Activated CD4-positive, alpha-beta T cell treated with anti-CD3 and anti-CD28 coated beads for 36 hours (primary cell): Measurements from ENCODE around the gene TANK. TPM values are rescaled to one million over a fixed set of nuclear protein-coding genes. Genes with fewer than 3 reads are reported as not detected.
"Not testable (repeated sequence)": the region's sequence is repeated elsewhere in the genome, so short reads cannot be mapped to it uniquely, and the experiment has no call there.

Experiments
- ATAC-seq: fragments of 200-7000 bp; cut with Tn5 transposase; one replicate; pipeline ENCODE4 v1.10.0; 2021; ENCODE audit warnings: mild to moderate bottlenecking, moderate library complexity
- CTCF ChIA-PET: fragments of 350-600 bp; sonication (Branson Sonifier 250); formaldehyde crosslinking; loops from one replicate; lab custom pipeline; 2021; ENCODE audit warnings: antibody characterized with exemption; lab: Charles Lee
- POLR2A ChIA-PET: fragments of 350-600 bp; sonication (Branson Sonifier 250); formaldehyde crosslinking; loops from one replicate; lab custom pipeline; 2021; ENCODE audit warnings: antibody characterized with exemption, inconsistent platforms; lab: Charles Lee
- DNase-seq: peaks from one replicate; pipeline ENCODE4 v3.0.0-alpha.2; 2020
- H3K27ac Mint-ChIP-seq: one replicate; pipeline ENCODE4 v1.8.0; 2021; ENCODE audit warnings: mixed read lengths
- H3K27me3 Mint-ChIP-seq: one replicate; pipeline ENCODE4 v1.8.0; 2021; ENCODE audit warnings: mixed read lengths
- H3K36me3 Mint-ChIP-seq: one replicate; pipeline ENCODE4 v1.8.0; 2021; ENCODE audit warnings: low read depth, mixed read lengths
- H3K4me1 Mint-ChIP-seq: one replicate; pipeline ENCODE4 v1.8.0; 2021; ENCODE audit warnings: mixed read lengths
- H3K4me3 Mint-ChIP-seq: one replicate; pipeline ENCODE4 v1.8.0; 2021; ENCODE audit warnings: mild to moderate bottlenecking, moderate library complexity, mixed read lengths
- H3K9me3 Mint-ChIP-seq: one replicate; pipeline ENCODE4 v1.8.0; 2021; ENCODE audit warnings: low read depth, mixed read lengths
- intact Hi-C, 2 experiments: fragments of 100-400 bp; cut with DNase I in 1 of 2; cut with micrococcal nuclease in 1 of 2; formaldehyde crosslinking; loops; one replicate each; pipeline versions ENCODE4 v1.14.2 to v1.15.1; 2022 to 2024; cut with DNase I, micrococcal nuclease
- total RNA-seq, 2 experiments: library from RNA; stranded (reverse); gene quantifications; one replicate each; pipeline ENCODE4 v1.2.3, GENCODE V29; 2021

TANK gene
- total RNA-seq, 2 experiments from 2014 or later = 54.6 to 59.7 TPM

GRCh38 chr2:161166538-161167409 lies 6.5 kb downstream of the TANK start:
- H3K4me3 Mint-ChIP-seq = peak overlapping the region; percentile 54
- H3K4me1 Mint-ChIP-seq = peaks cover 91% of the 10 kb centered on the region
- DNase-seq (peak; percentile 83), ATAC-seq (peak; percentile 89)
- H3K27me3 Mint-ChIP-seq = no peaks in the 10 kb centered on the region
- ChIA-PET CTCF (interaction anchor here (0.7 to 1.1 kb wide), 5 partner anchors 23 to 110 kb away, joined by 3 read pairs; no protein-coding TSS in a partner anchor), POLR2A (interaction anchor here (0.6 to 1.3 kb wide), 2 partner anchors 30 to 869 kb away, joined by 4 read pairs; no protein-coding TSS in a partner anchor)
- intact Hi-C loops = loop anchor here (1.0 to 10.0 kb wide), 11 partner anchors 27 to 1882 kb away; partner anchors contain the start of genes LY75 (in 2 of the 2), RBMS1 (in 2 of the 2) and WDSUB1 (in 1 of the 2)
- peak overlapping the region; percentile 85 for H3K27ac Mint-ChIP-seq
- peaks cover 47% of the 10 kb centered on the region for H3K36me3 Mint-ChIP-seq
- no peaks in the 10 kb centered on the region for H3K9me3 Mint-ChIP-seq

GRCh38 chr2:161169335-161169734 lies 9.1 kb downstream of the TANK start:
- Mint-ChIP-seq H3K27me3 (no peaks in the 10 kb centered on the region), H3K27ac (no peak overlapping the region), H3K4me1 (peaks cover 89% of the 10 kb centered on the region), H3K36me3 (peaks cover 49% of the 10 kb centered on the region), H3K9me3 (peaks cover 2% of the 10 kb centered on the region), H3K4me3 (no peak overlapping the region)
- ChIA-PET POLR2A (interaction anchor here (0.6 kb wide), 1 partner anchor 45 kb away, joined by 13 read pairs; no protein-coding TSS in a partner anchor), CTCF (interaction anchor here (1.0 to 1.3 kb wide), 2 partner anchors 32 to 74 kb away, joined by 3 read pairs; no protein-coding TSS in a partner anchor)
- intact Hi-C loops = loop anchor here (5.0 to 10.0 kb wide), 8 partner anchors 675 to 1885 kb away; partner anchors contain the start of genes LY75 (in 2 of the 2), RBMS1 (in 2 of the 2) and WDSUB1 (in 1 of the 2)
- no peak for DNase-seq
- no peak for ATAC-seq

GRCh38 chr2:161170377-161170776 lies 10.1 kb downstream of the TANK start:
- DNase-seq = no peak
- H3K27ac Mint-ChIP-seq = no peak overlapping the region
- ChIA-PET CTCF (no interaction called here), POLR2A (no interaction called here)
- no peak overlapping the region for H3K4me3 Mint-ChIP-seq
- no peaks in the 10 kb centered on the region for H3K27me3 Mint-ChIP-seq
- no peak for ATAC-seq
- peaks cover 2% of the 10 kb centered on the region for H3K9me3 Mint-ChIP-seq
- intact Hi-C loops = loop anchor here in 1 of 2 experiments (5.0 kb wide), 1 partner anchor 33 kb away; no protein-coding TSS in a partner anchor
- peaks cover 53% of the 10 kb centered on the region for H3K36me3 Mint-ChIP-seq
- H3K4me1 Mint-ChIP-seq = peaks cover 86% of the 10 kb centered on the region

GRCh38 chr2:161170958-161171932 lies 11.0 kb downstream of the TANK start:
- Mint-ChIP-seq H3K4me3 (no peak overlapping the region), H3K27me3 (no peaks in the 10 kb centered on the region), H3K4me1 (peaks cover 81% of the 10 kb centered on the region), H3K27ac (peak overlapping the region; percentile 51), H3K9me3 (peaks cover 2% of the 10 kb centered on the region), H3K36me3 (peaks cover 55% of the 10 kb centered on the region)
- CTCF ChIA-PET = interaction anchor here (0.9 to 1.0 kb wide), 2 partner anchors 64 to 102 kb away, joined by 3 to 4 read pairs; no protein-coding TSS in a partner anchor
- POLR2A ChIA-PET = no interaction called here
- DNase-seq (no peak), ATAC-seq (no peak)
- intact Hi-C loops = loop anchor here in 1 of 2 experiments (5.0 kb wide), 1 partner anchor 34 kb away; no protein-coding TSS in a partner anchor

- ATAC-seq (peak; percentile 87), DNase-seq (no peak)
- Mint-ChIP-seq H3K4me1 (peaks cover 71% of the 10 kb centered on the region), H3K9me3 (peaks cover 8% of the 10 kb centered on the region), H3K27me3 (no peaks in the 10 kb centered on the region), H3K27ac (peak overlapping the region; percentile 49), H3K36me3 (peaks cover 57% of the 10 kb centered on the region), H3K4me3 (no peak overlapping the region)
- ChIA-PET POLR2A (interaction anchor here (0.7 kb wide), 1 partner anchor 36 kb away, joined by 3 read pairs; no protein-coding TSS in a partner anchor), CTCF (no interaction called here)
- intact Hi-C loops = loop anchor here in 1 of 2 experiments (5.0 kb wide), 1 partner anchor 36 kb away; no protein-coding TSS in a partner anchor
Observed at GRCh38 chr2:161172901-161173540, 12.8 kb downstream of the TANK start.

GRCh38 chr2:161173541-161174194 lies 13.4 kb downstream of the TANK start:
- CTCF ChIA-PET = no interaction called here
- POLR2A ChIA-PET = interaction anchor here (0.7 kb wide), 1 partner anchor 37 kb away, joined by 3 read pairs; no protein-coding TSS in a partner anchor
- peaks cover 8% of the 10 kb centered on the region for H3K9me3 Mint-ChIP-seq
- peak overlapping the region; percentile 49 for H3K27ac Mint-ChIP-seq
- no peak overlapping the region for H3K4me3 Mint-ChIP-seq
- peaks cover 72% of the 10 kb centered on the region for H3K4me1 Mint-ChIP-seq
- ATAC-seq (no peak), DNase-seq (no peak)
- no peaks in the 10 kb centered on the region for H3K27me3 Mint-ChIP-seq
- peaks cover 60% of the 10 kb centered on the region for H3K36me3 Mint-ChIP-seq
- intact Hi-C loops = loop anchor here in 1 of 2 experiments (5.0 kb wide), 1 partner anchor 36 kb away; no protein-coding TSS in a partner anchor

GRCh38 chr2:161177969-161178368 lies 17.7 kb downstream of the TANK start:
- Mint-ChIP-seq H3K36me3 (peaks cover 78% of the 10 kb centered on the region), H3K9me3 (peaks cover 6% of the 10 kb centered on the region), H3K27me3 (no peaks in the 10 kb centered on the region), H3K4me1 (peaks cover 33% of the 10 kb centered on the region), H3K4me3 (no peak overlapping the region), H3K27ac (no peak overlapping the region)
- POLR2A ChIA-PET = no interaction called here
- intact Hi-C loops = no loop called here
- ATAC-seq (no peak), DNase-seq (no peak)
- CTCF ChIA-PET = interaction anchor here (1.0 kb wide), 1 partner anchor 45 kb away, joined by 4 read pairs; no protein-coding TSS in a partner anchor

- CTCF ChIA-PET = no interaction called here
- Mint-ChIP-seq H3K27ac (no peak overlapping the region), H3K4me1 (peaks cover 25% of the 10 kb centered on the region), H3K4me3 (no peak overlapping the region), H3K36me3 (peaks cover 72% of the 10 kb centered on the region), H3K27me3 (no peaks in the 10 kb centered on the region), H3K9me3 (peaks cover 6% of the 10 kb centered on the region)
- ATAC-seq (no peak), DNase-seq (no peak)
- intact Hi-C loops = no loop called here
- POLR2A ChIA-PET = no interaction called here
Observed at GRCh38 chr2:161178756-161179155, 18.5 kb downstream of the TANK start.

- DNase-seq (no peak), ATAC-seq (no peak)
- peaks cover 58% of the 10 kb centered on the region for H3K36me3 Mint-ChIP-seq
- no peaks in the 10 kb centered on the region for H3K27me3 Mint-ChIP-seq
- intact Hi-C loops = no loop called here
- ChIA-PET POLR2A (no interaction called here), CTCF (no interaction called here)
- H3K4me3 Mint-ChIP-seq = no peak overlapping the region
- H3K27ac Mint-ChIP-seq = no peak overlapping the region
- peaks cover 46% of the 10 kb centered on the region for H3K4me1 Mint-ChIP-seq
- H3K9me3 Mint-ChIP-seq = no peaks in the 10 kb centered on the region
Observed at GRCh38 chr2:161190050-161190449, 29.8 kb downstream of the TANK start.

GRCh38 chr2:161195602-161196001 lies 35.4 kb downstream of the TANK start:
- DNase-seq, POLR2A ChIA-PET, H3K9me3 Mint-ChIP-seq, CTCF ChIA-PET, H3K27ac Mint-ChIP-seq, intact Hi-C loops, H3K4me3 Mint-ChIP-seq, H3K27me3 Mint-ChIP-seq, ATAC-seq: not testable (repeated sequence)
- Mint-ChIP-seq H3K36me3 (peaks cover 54% of the 10 kb centered on the region), H3K4me1 (peaks cover 41% of the 10 kb centered on the region)
